ELF-1 (cell line): ENCODE results near the gene CCL11.
"Not testable (repeated sequence)": the region's sequence is repeated elsewhere in the genome, so short reads cannot be mapped to it uniquely, and the experiment has no call there.

ENCODE experiments used
- DNase-seq: peaks from one replicate; pipeline ENCODE4 v3.0.0-alpha.2; 2016; ENCODE audit warnings: low read depth, low spot score

The CCL11 gene

GRCh38 chr17:34307110-34307509 is 21.6 kb downstream of the CCL11 start:
- DNase-seq: no peak

- DNase-seq: no peak
Observed at GRCh38 chr17:34308371-34308770, 22.8 kb downstream of the CCL11 start.

- DNase-seq: no peak
Observed at GRCh38 chr17:34311291-34311690, 25.7 kb downstream of the CCL11 start.

GRCh38 chr17:34312080-34312479 is 26.5 kb downstream of the CCL11 start:
- no peak for DNase-seq

- DNase-seq: no peak
Observed at GRCh38 chr17:34313164-34313563, 27.6 kb downstream of the CCL11 start.

- no peak for DNase-seq
Observed at GRCh38 chr17:34314279-34314678, 28.7 kb downstream of the CCL11 start.

GRCh38 chr17:34318474-34318873 is 32.9 kb downstream of the CCL11 start:
- no peak for DNase-seq

GRCh38 chr17:34319039-34319483 is 33.5 kb downstream of the CCL11 start, which contains the start of gene CCL8:
Gene CCL8 (plus strand): TSS chr17:34319435. CDS start chr17:34319502, 67 bp downstream.
- no peak for DNase-seq

GRCh38 chr17:34321964-34322363 is 36.4 kb downstream of the CCL11 start:
- DNase-seq: no peak

- DNase-seq: not testable (repeated sequence)
Observed at GRCh38 chr17:34327580-34327979, 42.0 kb downstream of the CCL11 start.

- DNase-seq: no peak
Observed at GRCh38 chr17:34337701-34338100, 52.2 kb downstream of the CCL11 start.
